ENCODE data around the gene ZNF507.

GRCh38 chr19:32397671-32398101 is 52.3 kb downstream of the ZNF507 start:
- TF ChIP-seq CTCF (IDR thresholded peaks at IDR 0.05; ENCODE audit: borderline replicate concordance, extremely low read depth, low read length, poor library complexity, severe bottlenecking) (no peak), EZH2 (IDR thresholded peaks at IDR 0.05; ENCODE audit: borderline replicate concordance, low read depth, low read length, severe bottlenecking) (no peak)

Data from DND-41 (cell line).